GM18861 (cell line): Measurements from ENCODE around the gene GIT1.

ENCODE experiments used
- ATAC-seq: cut with Tn5 transposase; IDR thresholded peaks from one replicate; pipeline ENCODE4 v1.9.1; 2021; ENCODE audit not compliant: unreplicated experiment

GIT1 gene

DNA sequence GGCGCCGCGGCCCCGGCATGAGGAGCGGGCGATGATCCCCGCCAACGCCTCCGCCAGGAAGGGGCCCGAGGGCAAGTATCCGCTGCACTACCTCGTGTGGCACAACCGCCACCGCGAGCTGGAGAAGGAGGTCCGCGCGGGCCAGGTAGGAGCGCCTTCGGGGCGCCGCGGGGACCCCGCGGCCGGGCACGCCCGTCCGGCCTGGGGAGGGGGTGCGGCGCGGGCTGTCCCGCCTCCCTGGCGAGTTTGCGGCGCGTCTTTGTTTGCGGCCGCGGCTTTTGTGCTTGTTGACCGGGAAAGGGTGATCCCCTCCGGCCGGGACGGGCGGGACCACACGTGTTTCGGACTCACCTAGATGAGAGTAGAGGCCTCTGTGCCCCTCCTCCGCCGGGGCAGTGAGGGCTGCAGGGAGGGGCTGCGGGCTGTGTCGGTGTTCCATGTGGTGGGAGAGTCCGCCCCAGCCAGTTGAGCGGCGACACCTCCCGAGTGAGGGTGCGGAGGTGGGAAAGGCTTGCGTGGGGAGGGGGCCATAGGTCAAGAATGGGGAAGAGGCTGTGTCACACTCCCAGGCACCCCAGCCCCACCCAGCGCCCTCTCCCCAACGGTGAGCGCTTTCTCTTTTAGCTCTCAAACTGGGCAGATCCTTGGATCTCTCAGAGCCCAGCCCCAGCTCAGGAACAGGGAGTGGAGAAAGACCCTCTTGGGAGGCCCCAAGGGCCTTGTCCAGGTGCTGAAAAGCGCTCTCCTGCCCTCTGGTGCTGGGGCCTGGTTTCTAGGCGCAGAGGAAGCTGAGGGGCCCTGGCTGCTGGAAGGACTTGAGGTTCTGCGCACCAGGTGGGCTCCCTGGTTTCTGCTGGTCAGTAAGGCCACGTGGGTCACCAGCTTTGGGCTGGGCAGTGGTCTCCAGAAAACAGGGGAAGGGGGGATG, 4.4 kb upstream of the GIT1 start:
- ATAC-seq = no peak

DNA sequence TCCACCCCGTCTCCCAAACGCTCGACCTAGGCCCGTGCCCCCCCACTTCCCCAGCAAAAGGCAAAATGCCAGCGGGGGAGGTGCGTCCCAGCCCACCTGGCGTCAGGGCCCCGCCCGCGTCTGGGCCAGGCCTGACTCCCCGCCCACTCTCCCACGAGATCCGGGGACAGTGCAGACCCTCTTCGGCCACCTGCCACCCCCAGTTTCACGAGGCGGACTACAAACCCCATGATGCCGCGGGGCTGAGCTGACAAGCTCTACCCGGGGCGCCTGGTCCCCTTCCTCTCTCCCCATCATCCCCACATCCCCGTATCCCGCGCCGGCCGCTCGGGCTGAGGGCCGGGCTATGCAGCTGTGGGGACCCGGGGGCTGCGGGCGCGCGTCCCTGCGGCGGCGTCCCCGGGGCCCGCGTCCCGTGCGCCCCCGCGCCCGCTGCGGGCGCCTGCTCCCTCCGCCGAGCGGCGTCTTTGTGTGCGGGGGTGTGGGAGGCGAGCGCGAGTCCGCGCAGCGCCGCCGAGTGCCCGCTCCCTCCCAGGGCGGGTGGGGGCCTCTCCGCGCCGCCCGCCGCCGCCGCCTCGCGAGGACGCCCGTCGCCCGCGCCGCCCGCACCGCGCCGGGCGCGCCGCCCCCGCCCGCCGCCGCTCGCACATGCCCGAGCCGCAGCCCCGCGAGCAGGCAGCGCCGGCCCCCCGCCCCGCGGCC, 3.6 kb upstream of the GIT1 start, which contains the start of gene ANKRD13B:
TSS of gene ANKRD13B (plus strand) at position 283 of the 702 bp plus-strand sequence. CDS start 490 bp downstream, outside the sequence.
- ATAC-seq = no peak

GRCh38 chr17:29591737-29592608, 2.5 kb upstream of the GIT1 start:
- no peak for ATAC-seq

DNA sequence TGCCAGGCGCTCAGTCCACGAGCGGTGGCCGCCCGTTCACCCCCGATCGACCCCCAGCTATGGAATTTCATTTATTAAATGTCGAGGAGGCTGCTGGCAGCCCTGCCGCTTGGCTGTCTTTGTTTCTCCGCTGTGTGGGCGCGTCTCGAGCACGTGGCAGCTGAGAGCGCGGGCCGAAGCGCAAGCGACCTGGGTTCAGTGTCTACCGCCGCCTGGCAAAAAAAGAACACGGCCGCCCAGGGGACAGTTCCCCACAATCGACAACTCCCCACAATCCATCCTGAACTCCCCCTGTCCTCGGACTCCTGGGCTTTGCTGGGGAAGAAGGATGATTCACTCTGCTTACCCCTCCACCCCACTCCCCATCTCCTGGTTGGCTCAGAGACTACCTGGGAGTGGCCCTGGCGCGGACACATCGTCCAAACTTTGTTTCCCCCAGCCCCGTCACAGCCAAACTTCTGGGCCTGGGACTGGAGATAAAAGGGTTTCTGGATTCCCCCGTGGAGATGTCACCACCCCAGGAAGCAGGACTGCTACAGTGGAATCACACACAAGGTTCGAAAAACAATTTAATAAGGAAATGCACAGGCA, 1.8 kb upstream of the GIT1 start:
- no peak for ATAC-seq

DNA sequence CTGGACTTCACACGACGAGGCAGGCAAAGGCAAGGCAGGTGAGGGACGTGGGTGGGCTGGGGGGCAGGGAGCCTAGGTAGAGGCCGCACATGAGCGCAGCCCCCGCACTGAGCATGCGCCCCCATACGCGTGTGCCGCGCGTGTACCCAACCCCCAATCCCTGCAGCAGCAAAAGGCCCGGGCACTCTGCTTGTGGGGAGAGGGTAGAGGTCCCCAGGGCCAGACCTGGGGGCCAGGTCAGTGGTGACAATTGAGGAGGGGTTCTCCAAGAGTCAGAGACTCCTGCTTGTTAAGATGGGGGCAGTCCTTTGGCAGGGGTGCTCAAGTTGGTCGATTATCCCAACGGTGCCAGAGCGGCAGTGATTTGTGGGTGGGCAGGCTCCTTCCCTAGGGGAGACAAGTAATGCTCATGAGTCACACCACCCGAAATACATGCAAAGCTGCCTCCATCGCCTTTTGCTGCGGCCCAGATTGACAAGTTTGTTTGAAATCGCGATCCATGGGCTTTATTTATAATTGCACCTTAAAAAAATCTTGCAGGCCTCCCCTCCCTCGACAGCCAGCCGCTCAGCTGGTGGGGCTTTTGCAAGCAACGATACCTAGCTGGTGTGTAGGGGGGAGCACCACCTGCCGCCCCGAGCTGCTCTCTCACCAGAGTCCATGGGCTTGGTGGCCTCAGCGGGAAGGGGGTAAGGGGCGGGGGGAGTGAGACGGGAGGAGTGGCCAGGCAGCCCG, 1.1 kb upstream of the GIT1 start:
- ATAC-seq = no peak

GRCh38 chr17:29588562-29589411, 661 bp downstream of the GIT1 start:
- peak; percentile 6 for ATAC-seq

- ATAC-seq = no peak
Measured at GRCh38 chr17:29588017-29588561, 1.4 kb downstream of the GIT1 start.

- ATAC-seq = no peak
Measured at GRCh38 chr17:29587591-29587990, 1.9 kb downstream of the GIT1 start.

DNA sequence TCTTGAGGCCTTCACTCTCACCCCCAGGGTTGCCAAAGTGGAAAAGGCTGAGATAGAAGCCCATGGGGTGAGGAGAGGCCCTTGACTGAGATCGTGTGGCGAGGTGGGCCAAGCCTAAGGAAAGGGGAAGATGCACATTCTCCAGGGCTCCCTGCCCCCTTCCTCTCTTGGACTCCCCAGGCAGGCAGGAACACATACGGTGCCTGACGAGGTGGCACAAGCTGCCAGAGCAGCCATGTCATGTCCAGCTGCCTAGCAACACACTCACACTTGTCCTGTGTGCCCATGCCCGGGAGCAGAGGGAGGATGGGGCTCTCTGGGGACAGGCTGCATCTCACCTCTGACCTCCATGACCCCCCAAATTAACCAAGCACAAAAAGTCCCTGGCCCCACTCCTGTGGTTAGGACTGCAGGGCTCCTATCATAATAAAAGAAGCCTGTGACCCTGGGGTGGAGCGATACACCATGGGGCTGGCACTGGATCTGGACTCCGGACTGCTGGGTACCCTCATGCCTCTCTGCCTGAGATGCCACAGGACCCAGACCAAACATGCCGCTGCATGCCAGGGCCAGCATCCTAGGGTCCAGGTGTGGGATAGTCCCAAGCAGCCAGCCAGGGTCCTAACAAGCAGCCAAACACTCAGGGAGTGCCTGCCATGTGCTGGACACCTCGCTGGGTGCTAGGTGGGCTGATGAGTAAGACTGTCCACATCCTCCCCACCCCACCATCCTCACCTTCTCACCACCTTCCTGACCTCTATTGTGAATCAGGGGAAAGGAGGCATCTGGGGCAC, 2.6 kb downstream of the GIT1 start:
- no peak for ATAC-seq

GRCh38 chr17:29585080-29585751, 4.2 kb downstream of the GIT1 start:
- ATAC-seq = no peak

DNA sequence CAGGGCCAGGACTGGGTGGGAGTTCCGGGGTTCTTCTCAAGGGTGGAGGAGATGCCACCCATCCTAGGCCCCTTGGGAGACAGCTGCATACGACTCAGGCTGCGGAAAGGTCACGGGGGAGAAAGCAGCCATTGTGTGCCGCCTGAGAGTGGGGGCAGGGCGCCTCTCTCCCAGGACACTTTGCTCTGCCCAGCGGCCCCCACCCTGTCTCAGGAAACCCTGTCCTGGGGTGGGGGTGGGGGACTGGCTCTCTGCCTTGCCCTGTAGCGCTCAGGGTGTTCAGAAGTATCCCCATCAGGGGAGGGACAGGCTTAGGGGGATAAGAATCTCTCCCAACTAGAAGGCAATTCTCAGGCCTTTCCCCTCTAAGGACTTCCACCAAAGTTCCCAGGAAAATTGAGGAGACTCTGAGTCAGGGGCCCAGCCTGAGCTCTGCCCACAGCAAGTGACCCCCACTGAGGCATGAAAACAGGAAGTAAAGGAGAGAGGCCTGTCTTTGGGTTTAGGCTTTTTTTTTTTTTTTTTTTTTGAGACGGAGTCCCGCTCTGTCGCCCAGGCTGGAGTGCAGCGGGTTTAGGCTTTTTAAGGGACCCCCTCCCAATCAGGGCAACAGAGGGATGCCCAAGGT, 4.9 kb downstream of the GIT1 start:
- no peak for ATAC-seq

GRCh38 chr17:29583324-29584248, 5.9 kb downstream of the GIT1 start:
- ATAC-seq = no peak

DNA sequence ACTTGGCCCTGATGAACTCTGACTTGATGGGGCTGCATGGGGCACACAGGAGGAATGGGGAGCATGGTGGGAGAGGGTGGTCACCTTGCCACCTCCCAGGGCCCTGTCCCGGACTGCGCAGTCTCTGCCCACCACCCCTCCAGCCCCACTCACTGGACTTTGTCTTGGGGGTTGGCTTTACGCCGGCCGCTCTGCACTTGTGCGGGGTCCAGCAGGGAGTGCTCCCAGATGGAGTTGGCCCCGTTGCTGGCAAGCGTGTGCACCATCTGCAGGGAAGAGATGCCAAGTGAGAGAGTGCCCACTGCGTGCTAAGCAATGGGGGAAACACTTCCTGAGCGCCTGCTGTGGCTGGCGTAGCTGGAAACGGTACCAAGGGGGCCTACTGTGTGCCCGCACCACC, 6.7 kb downstream of the GIT1 start:
- ATAC-seq = no peak

- no peak for ATAC-seq
Measured at GRCh38 chr17:29582254-29582765, 7.1 kb downstream of the GIT1 start.

DNA sequence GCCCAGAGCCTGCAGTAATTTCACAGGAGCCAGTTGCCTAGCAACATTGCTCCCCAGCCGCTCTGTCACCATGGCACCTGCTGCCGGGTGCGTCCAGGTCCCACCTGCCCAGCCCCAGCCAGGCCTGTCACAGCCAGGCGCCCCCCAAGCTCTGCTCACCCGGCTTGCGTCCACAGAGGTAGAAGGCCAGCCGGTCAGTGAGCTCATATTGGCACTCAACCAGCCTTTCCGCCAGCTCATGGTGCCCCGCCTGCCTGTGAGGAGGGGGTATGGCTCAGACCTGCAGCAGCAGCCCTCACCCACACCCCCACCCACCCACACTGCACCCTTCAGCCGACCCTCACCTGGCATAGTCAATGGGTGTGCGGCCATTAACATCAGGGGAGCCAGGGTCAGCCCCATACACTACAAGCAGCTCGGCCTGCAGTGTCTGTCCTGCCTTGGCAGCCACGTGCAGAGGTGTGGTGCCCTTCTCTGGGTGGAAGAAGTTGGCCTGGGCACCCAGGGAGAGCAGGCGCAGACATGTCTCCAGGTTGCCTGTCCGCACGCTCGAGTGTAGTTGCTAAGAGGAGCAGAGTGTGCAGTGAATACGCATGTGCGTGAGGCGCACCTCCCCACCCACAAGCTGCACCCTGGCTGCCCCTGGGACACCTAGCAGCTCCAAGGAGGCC, 7.7 kb downstream of the GIT1 start:
- ATAC-seq = no peak
